Stimulated activated CD4-positive, alpha-beta T cell treated with anti-CD3 and anti-CD28 coated beads, TNF-alpha, amount 100 ng/mL, for 48 hours (primary cell): ENCODE measurements around the gene TMEM207.
"Not testable (repeated sequence)": the region's sequence is repeated elsewhere in the genome, so short reads cannot be mapped to it uniquely, and the experiment has no call there.

Experiments
- DNase-seq, 3 donors: peaks; one replicate each; pipeline ENCODE4 v3.0.0-alpha.2; 2020; ENCODE audit warnings: low read depth in 3 of 3

Gene TMEM207

GRCh38 chr3:190449801-190450200 is at the start of gene TMEM207:
TSS of gene TMEM207 (minus strand) at chr3:190449901. CDS start at chr3:190449809, 92 bp downstream.
- DNase-seq, result no peak

GRCh38 chr3:190499122-190499521 is 49.4 kb upstream of the TMEM207 start:
- no peak for DNase-seq

GRCh38 chr3:190498293-190498692 is 48.6 kb upstream of the TMEM207 start:
- DNase-seq, result no peak

GRCh38 chr3:190497811-190498210 is 48.1 kb upstream of the TMEM207 start:
- DNase-seq, result no peak

- no peak for DNase-seq
These were observed 47.2 kb upstream of the TMEM207 start for GRCh38 chr3:190496859-190497258.

GRCh38 chr3:190495796-190496195 is 46.1 kb upstream of the TMEM207 start:
- no peak for DNase-seq

GRCh38 chr3:190495354-190495753 is 45.7 kb upstream of the TMEM207 start:
- DNase-seq, result no peak

- DNase-seq, result no peak
These were observed 45.2 kb upstream of the TMEM207 start for GRCh38 chr3:190494907-190495306.

GRCh38 chr3:190492966-190493365 is 43.3 kb upstream of the TMEM207 start:
- no peak for DNase-seq

GRCh38 chr3:190492129-190492528 is 42.4 kb upstream of the TMEM207 start:
- DNase-seq, result no peak

GRCh38 chr3:190491533-190492054 is 41.9 kb upstream of the TMEM207 start:
- no peak for DNase-seq

- DNase-seq, result no peak
These were observed 37.4 kb upstream of the TMEM207 start for GRCh38 chr3:190486908-190487607.

GRCh38 chr3:190486533-190486864 is 36.8 kb upstream of the TMEM207 start:
- no peak for DNase-seq

- no peak for DNase-seq
These were observed 36.3 kb upstream of the TMEM207 start for GRCh38 chr3:190485830-190486532.

- no peak for DNase-seq
These were observed 32.1 kb upstream of the TMEM207 start for GRCh38 chr3:190481779-190482178.

GRCh38 chr3:190473261-190473660 is 23.6 kb upstream of the TMEM207 start:
- DNase-seq, result not testable (repeated sequence)

- DNase-seq, result no peak
These were observed 18.2 kb upstream of the TMEM207 start for GRCh38 chr3:190467922-190468321.

- DNase-seq, result no peak
These were observed 8.3 kb upstream of the TMEM207 start for GRCh38 chr3:190458040-190458439.

GRCh38 chr3:190456770-190457169 is 7.1 kb upstream of the TMEM207 start:
- DNase-seq, result no peak

GRCh38 chr3:190455828-190456227 is 6.1 kb upstream of the TMEM207 start:
- no peak for DNase-seq

- no peak for DNase-seq
These were observed 1.4 kb downstream of the TMEM207 start for GRCh38 chr3:190448256-190448655.

- DNase-seq, result no peak
These were observed 3.0 kb downstream of the TMEM207 start for GRCh38 chr3:190446573-190447279.
